A549 (cell line): Measurements from ENCODE around the gene LRRC59. TPM values are rescaled to one million over a fixed set of nuclear protein-coding genes. Genes with fewer than 3 reads are reported as not detected.
"Not testable (repeated sequence)": the region's sequence is repeated elsewhere in the genome, so short reads cannot be mapped to it uniquely, and the experiment has no call there.

Experiments
- ATAC-seq, 2 experiments: fragments of 200-7000 bp in 1 of 2; fragments of >200 bp in 1 of 2; cut with Nextera tagmentation in 1 of 2; cut with Tn5 transposase in 1 of 2; 3 replicates each; pipeline versions ENCODE4 v1.8.0 to v1.9.1; 2018 to 2020; ENCODE audit warnings: mild to moderate bottlenecking in 1 of 2, moderate library complexity in 1 of 2
- CTCF ChIA-PET: fragments of 300-600 bp; sonication (Branson Sonifier 250); formaldehyde crosslinking; extraction: SDS; loops from one replicate; lab custom pipeline; 2021; ENCODE audit warnings: antibody characterized with exemption, inconsistent platforms; lab: Yijun Ruan, JAX
- POLR2A ChIA-PET: fragments of 350-600 bp; formaldehyde crosslinking; extraction: SDS; loops from one replicate; lab custom pipeline; 2021; ENCODE audit warnings: antibody characterized with exemption, inconsistent platforms; lab: Yijun Ruan, JAX
- DNase-seq, 2 experiments: peaks; one replicate each; pipeline versions ENCODE4 v3.0.0 to v3.0.0-alpha.2; 2011 to 2016; ENCODE audit warnings: low read depth in 1 of 2, low spot score in 1 of 2
- FAIRE-seq: peaks from 2 replicates; lab custom pipeline; 2011; peaks lifted over from hg19 to GRCh38; lab: Jason Lieb, UNC
- H3K27ac ChIP-seq, 2 experiments: fragments of >200 bp; sonication (Bioruptor Twin); formaldehyde crosslinking; 3 replicates each; pipeline ENCODE4 v1.5.1; 2016 to 2017
- H3K4me1 ChIP-seq: fragments of >200 bp; sonication (Bioruptor Twin); formaldehyde crosslinking; 3 replicates; pipeline ENCODE4 v1.6.1; 2016
- H3K4me2 ChIP-seq: fragments of >200 bp; sonication (Bioruptor Twin); formaldehyde crosslinking; 3 replicates; pipeline ENCODE4 v1.6.1; 2016
- H3K4me3 ChIP-seq: fragments of >200 bp; sonication (Bioruptor Twin); formaldehyde crosslinking; 3 replicates; pipeline ENCODE4 v1.5.1; 2016
- H3K9me3 ChIP-seq: fragments of >200 bp; sonication (Bioruptor Twin); formaldehyde crosslinking; 3 replicates; pipeline ENCODE4 v1.6.1; 2016
- CTCF ChIP-seq: fragments of >200 bp; sonication (Bioruptor Twin); formaldehyde crosslinking; IDR thresholded peaks from 3 replicates; pipeline ENCODE4 v1.5.1; 2016
- EHMT2 ChIP-seq: fragments of 200-600 bp; sonication (generic); IDR thresholded peaks from 2 replicates; pipeline ENCODE4 v1.6.1; 2016; ENCODE audit warnings: antibody characterized with exemption, low read depth, mild to moderate bottlenecking, moderate library complexity
- ESRRA ChIP-seq: fragments of 150-350 bp; IDR thresholded peaks from 2 replicates; pipeline ENCODE4 v1.6.1; 2014; ENCODE audit warnings: mild to moderate bottlenecking, low read length, borderline replicate concordance
- HES2 ChIP-seq: fragments of >200 bp; sonication (Bioruptor Twin); formaldehyde crosslinking; IDR thresholded peaks from 2 replicates; pipeline ENCODE4 v1.6.1; 2016
- HMGXB4 ChIP-seq: fragments of 250-450 bp; sonication (Bioruptor Pico); IDR thresholded peaks from 2 replicates; pipeline ENCODE4 v1.5.0; 2021; ENCODE audit warnings: mild to moderate bottlenecking, moderate library complexity, borderline replicate concordance
- HOXB13 ChIP-seq: fragments of 250-450 bp; sonication (Bioruptor Pico); IDR thresholded peaks from 2 replicates; pipeline ENCODE4 v1.5.0; 2020; ENCODE audit warnings: low read depth, mild to moderate bottlenecking, moderate library complexity
- JUNB ChIP-seq: fragments of >200 bp; sonication (Bioruptor Twin); formaldehyde crosslinking; IDR thresholded peaks from 2 replicates; pipeline ENCODE4 v1.6.1; 2016
- MAX ChIP-seq: IDR thresholded peaks from 2 replicates; pipeline ENCODE4 v1.6.1; 2012
- NPAS2 ChIP-seq: fragments of 250-450 bp; sonication (Bioruptor Pico); IDR thresholded peaks from 2 replicates; pipeline ENCODE4 v1.8.0; 2022; ENCODE audit warnings: mild to moderate bottlenecking, moderate library complexity, borderline replicate concordance
- PBX3 ChIP-seq: IDR thresholded peaks from 2 replicates; pipeline ENCODE4 v1.6.1; 2012
- RFX5 ChIP-seq: fragments of 450-650 bp; IDR thresholded peaks from 2 replicates; pipeline ENCODE4 v1.7.1; 2014; ENCODE audit warnings: antibody characterized with exemption, mild to moderate bottlenecking, moderate library complexity
- RNF2 ChIP-seq: fragments of 200-600 bp; sonication (generic); IDR thresholded peaks from 2 replicates; pipeline ENCODE4 v1.6.1; 2016; ENCODE audit warnings: low read depth, mild to moderate bottlenecking, antibody characterized with exemption, moderate library complexity, borderline replicate concordance
- TFCP2L1 ChIP-seq: fragments of 250-450 bp; sonication (Bioruptor Pico); IDR thresholded peaks from 2 replicates; pipeline ENCODE4 v1.5.0; 2021; ENCODE audit warnings: mild to moderate bottlenecking
- TP53 ChIP-seq: fragments of 250-450 bp; sonication (Bioruptor Pico); IDR thresholded peaks from 2 replicates; pipeline ENCODE4 v1.5.0; 2021; ENCODE audit warnings: mild to moderate bottlenecking, moderate library complexity
- ZSCAN20 ChIP-seq: fragments of 250-450 bp; sonication (Bioruptor Pico); IDR thresholded peaks from 2 replicates; pipeline ENCODE4 v1.8.0; 2022; ENCODE audit warnings: mild to moderate bottlenecking, moderate library complexity
- WGBS: methylation state at CpG from one replicate; pipeline ENCODE4 v1.1.6; 2017; ENCODE audit errors: missing lambda C conversion rate; 5-methylcytosine and 5-hydroxymethylcytosine counted together
- polyA plus RNA-seq, 4 experiments: library from polyadenylated mRNA; depleted of rRNA in 3 of 4; stranded (reverse); fragments of >200 nt; fragmentation: RNase III in 1 of 4; extraction: RNeasy Plus Mini Kit Qiagen cat#74134 plus additional on column Dnase treatment in 1 of 4; gene quantifications; 2 replicates in 3 of 4; 3 replicates in 1 of 4; pipeline ENCODE4 v1.2.3, GENCODE V29; 2011 to 2017

The LRRC59 gene
- polyA plus RNA-seq, 2 of the 4 experiments (the other 2 are of a cell fraction): 209 to 228 TPM

GRCh38 chr17:50430821-50431618 lies 33.7 kb upstream of the LRRC59 start:
- TF ChIP-seq PBX3 (no peak), TP53 (no peak), HMGXB4 (CRISPR knock-in tag) (no peak)
- Histone ChIP-seq H3K9me3 (no peaks in the 10 kb centered on the region), H3K27ac (no peak overlapping the region), H3K4me1 (peaks cover 12% of the 10 kb centered on the region), H3K4me2 (no peak overlapping the region), H3K4me3 (no peak overlapping the region)
- no peak for DNase-seq
- CTCF ChIA-PET: interaction anchor here (0.8 to 8.4 kb wide), 8 partner anchors 21 to 195 kb away, joined by 3 to 55 read pairs (median 4); partner anchors contain the start of genes LRRC59 and RSAD1
- no peak for ATAC-seq
- 88% methylated on average over 4 of the region's 4 CpGs for WGBS
- no peak for FAIRE-seq
- POLR2A ChIA-PET: interaction anchor here (0.9 to 1.7 kb wide), 2 partner anchors 34 kb away, joined by 3 to 5 read pairs; partner anchors contain the start of gene LRRC59

GRCh38 chr17:50429793-50430192 lies 32.5 kb upstream of the LRRC59 start:
- Histone ChIP-seq H3K4me1 (peaks cover 19% of the 10 kb centered on the region), H3K9me3 (no peaks in the 10 kb centered on the region), H3K27ac (no peak overlapping the region), H3K4me3 (no peak overlapping the region), H3K4me2 (no peak overlapping the region)
- no peak for ATAC-seq
- 85% methylated on average over 4 of the region's 4 CpGs for WGBS
- CTCF ChIA-PET: interaction anchor here (0.8 to 8.4 kb wide), 5 partner anchors 8 to 49 kb away, joined by 3 to 55 read pairs (median 4); partner anchors contain the start of genes LRRC59 and RSAD1
- POLR2A ChIA-PET: interaction anchor here (0.6 to 1.7 kb wide), 2 partner anchors 33 to 295 kb away, joined by 3 to 5 read pairs; partner anchors contain the start of gene LRRC59
- no peak for TF ChIP-seq ESRRA
- no peak for FAIRE-seq
- DNase-seq: no peak

GRCh38 chr17:50428831-50429424 lies 31.6 kb upstream of the LRRC59 start:
- no peak overlapping the region for H3K27ac ChIP-seq
- H3K9me3 ChIP-seq: no peaks in the 10 kb centered on the region
- DNase-seq: no peak
- no peak for TF ChIP-seq MAX
- TF ChIP-seq RFX5: no peak
- TF ChIP-seq EHMT2: no peak
- no peak for TF ChIP-seq JUNB
- no peak for TF ChIP-seq NPAS2 (CRISPR knock-in tag)
- no peak for TF ChIP-seq TFCP2L1
- TF ChIP-seq HOXB13 (CRISPR knock-in tag): no peak
- TF ChIP-seq HMGXB4 (CRISPR knock-in tag): no peak
- no peak for TF ChIP-seq RNF2
- no peak for TF ChIP-seq CTCF
- TF ChIP-seq ZSCAN20 (CRISPR knock-in tag): no peak
- TF ChIP-seq HES2: no peak
- TF ChIP-seq, all 56 proteins: peak for 0
- ChIA-PET POLR2A (interaction anchor here (1.7 kb wide), 1 partner anchor 32 kb away, joined by 5 read pairs; the partner anchor contains the start of gene LRRC59), CTCF (interaction anchor here (0.6 to 8.4 kb wide), 6 partner anchors 9 to 536 kb away, joined by 3 to 55 read pairs (median 6); partner anchors contain the start of gene LRRC59)
- 88% methylated on average over 7 of the region's 7 CpGs for WGBS
- Histone ChIP-seq H3K4me2 (no peak overlapping the region), H3K4me1 (peaks cover 25% of the 10 kb centered on the region), H3K4me3 (no peak overlapping the region)
- FAIRE-seq (no peak), ATAC-seq (no peak)

- not testable (repeated sequence) for H3K4me3 ChIP-seq
Observed at GRCh38 chr17:50428126-50428525, 30.8 kb upstream of the LRRC59 start.

More at GRCh38 chr17:50428126-50428525, 30.8 kb upstream of the LRRC59 start:
- H3K27ac ChIP-seq, H3K4me2 ChIP-seq, FAIRE-seq, DNase-seq, H3K9me3 ChIP-seq, POLR2A ChIA-PET, ATAC-seq: not testable (repeated sequence)
- H3K4me1 ChIP-seq: peaks cover 27% of the 10 kb centered on the region
- WGBS: 80% methylated on average over 6 of the region's 6 CpGs
- CTCF ChIA-PET: interaction anchor here (1.2 to 8.4 kb wide), 4 partner anchors 15 to 55 kb away, joined by 3 to 55 read pairs (median 10); partner anchors contain the start of gene LRRC59
